GM19099 (cell line): ENCODE measurements around the gene KIF26B.

ENCODE experiments used
- POLR2A ChIP-seq: IDR thresholded peaks from 3 replicates; pipeline ENCODE4 v1.6.1; 2011; ENCODE audit warnings: low read depth; ENCODE audit not compliant: insufficient read length; ENCODE audit errors: extremely low read depth

Gene KIF26B

DNA sequence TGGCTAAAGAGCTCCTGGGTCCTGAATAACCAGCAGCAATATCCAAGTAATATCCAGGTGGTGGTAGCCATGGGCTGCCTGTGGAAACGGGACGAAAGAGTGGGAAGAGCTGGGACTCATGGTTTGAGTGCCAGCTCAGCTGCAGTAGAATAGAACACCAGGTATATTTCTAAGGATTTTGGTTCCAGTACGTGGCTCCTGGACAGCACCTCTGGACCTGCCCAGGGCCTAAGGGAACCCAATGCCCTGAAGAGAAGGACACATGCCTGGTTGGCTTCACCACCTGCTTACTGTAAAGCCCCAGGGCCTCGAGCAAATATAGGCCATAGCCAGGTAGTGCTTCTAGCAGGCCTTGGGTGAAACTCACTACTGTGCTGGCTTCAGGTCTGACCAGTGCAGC, 566.7 kb downstream of the KIF26B start:
- no peak for TF ChIP-seq POLR2A

DNA sequence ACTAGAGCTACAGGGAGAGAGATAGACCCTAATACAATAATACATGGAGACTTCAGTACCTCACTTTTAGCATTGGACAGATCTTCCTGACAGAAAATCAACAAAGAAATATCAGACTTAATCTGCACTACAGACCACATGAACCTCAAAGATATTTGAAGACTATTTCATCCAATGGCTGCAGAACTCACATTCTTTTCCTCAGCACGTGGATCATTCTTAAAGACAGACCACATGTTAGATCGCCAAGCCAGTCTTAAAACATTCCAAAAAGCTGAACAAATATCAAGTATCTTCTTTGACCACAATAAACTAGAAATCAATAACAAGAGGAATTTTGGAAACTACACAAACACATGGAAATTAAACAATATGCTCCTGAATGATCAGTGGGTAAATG, 576.0 kb downstream of the KIF26B start:
- no peak for TF ChIP-seq POLR2A

DNA sequence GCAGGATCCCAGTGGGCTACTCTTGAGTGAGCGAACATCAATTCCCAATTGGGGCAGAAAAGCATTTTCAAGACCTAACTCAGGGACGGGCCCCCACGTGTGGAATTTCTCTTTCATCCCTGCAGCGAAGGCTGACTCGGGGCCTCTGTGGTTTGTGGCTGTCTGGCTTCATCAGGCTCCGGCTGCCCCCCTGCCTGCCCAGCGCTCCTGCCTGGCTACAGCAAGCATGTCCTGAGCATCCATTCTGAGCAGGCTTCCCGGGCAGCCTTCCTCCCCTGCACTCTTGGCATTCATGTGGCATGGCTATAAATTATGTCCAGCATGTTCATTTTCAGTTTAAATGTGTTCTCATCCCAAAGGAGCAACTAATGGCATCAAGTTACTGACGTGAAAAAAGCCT, 588.1 kb downstream of the KIF26B start:
- TF ChIP-seq POLR2A: no peak

DNA sequence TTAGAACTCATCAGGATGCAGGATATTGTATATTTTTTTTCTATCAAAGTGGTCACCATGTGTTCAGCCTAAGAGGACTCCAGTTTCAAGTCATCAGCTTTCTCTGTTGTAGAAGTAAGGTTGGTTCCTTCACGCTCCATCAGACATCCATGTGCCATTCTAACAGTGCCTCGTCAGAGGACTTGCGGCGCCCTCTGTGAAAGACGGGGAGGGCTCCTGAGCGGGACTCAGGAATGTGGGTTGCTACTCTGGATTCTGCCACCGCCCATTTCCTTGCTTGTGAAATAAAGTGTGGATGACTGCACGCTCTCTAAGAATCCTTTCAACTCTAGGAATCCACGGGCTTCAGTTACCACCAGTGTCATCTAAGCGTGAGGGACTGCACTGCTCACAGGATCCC, 593.5 kb downstream of the KIF26B start:
- no peak for TF ChIP-seq POLR2A

DNA sequence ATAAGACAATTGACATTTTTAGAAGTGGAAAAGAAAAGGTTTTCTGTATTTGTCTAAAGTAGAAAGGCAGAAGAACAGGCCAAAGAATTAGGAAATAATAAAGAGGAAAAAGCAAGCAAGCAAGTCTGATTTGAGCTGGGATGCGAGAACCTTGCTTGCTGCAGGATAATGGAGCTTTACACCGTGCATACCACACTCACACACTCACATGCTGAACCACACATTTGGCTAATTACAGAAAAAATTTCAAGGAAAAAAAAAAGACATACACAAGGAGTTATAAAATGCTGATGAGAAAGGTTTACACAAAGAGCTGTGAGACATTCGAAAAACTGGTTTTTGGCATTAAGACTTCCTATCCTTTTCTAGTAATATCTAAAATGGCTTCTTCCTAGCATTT, 593.9 kb downstream of the KIF26B start:
- no peak for TF ChIP-seq POLR2A

DNA sequence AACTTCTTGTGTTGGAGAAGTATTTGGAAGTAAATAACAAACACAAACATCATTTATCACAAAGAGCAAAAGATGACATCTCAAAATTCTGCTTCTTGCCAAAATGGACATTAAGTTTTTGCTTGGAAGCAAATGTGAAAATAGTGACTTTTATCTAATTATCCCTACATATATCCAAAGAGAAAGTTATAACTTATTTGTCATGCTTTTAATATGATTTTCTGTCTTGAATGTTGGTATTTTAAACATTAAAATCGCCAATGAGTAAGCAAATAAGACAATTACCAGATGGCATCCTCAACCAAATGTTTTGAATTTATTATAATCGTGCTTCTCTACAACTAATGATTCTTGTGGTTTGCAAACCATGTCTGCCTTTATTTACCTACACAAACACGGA, 594.3 kb downstream of the KIF26B start:
- no peak for TF ChIP-seq POLR2A

DNA sequence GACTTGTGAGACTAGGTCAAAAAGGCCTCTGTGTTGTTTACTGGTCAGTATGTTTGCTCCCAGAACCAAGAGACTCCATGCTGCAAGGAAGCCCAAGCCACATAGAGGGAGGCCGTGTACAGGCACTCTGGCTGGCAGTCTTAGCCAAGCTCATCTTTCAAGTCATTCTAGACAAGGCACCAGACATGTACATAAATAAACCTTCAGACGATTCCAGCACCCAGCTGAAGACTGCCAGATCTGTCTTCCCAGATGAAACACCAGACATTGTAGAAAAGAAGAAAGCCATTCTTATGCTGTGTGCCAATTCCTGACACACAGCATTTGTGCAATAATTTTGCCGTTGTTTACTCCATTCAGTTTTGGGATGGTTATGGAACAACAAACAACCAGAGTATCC, 595.5 kb downstream of the KIF26B start:
- no peak for TF ChIP-seq POLR2A

DNA sequence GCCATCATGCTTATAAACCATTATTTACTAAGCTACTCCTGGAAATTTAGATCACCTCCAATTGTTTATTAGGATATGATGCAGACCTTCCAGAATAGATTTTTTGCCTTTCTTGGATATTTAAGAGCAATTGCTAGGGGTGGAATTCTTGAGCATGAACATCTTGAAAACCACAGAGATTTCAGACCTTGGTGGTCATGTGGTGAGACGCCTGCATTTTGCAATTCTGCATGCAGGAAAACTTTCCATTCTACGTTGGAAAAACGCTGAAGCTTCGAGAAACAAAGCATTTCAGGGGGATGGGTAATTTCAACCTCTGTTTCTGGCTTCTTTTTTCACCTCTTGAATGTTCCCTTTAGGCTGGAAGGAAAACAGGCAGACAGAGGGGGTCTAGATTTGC, 596.3 kb downstream of the KIF26B start:
- no peak for TF ChIP-seq POLR2A

DNA sequence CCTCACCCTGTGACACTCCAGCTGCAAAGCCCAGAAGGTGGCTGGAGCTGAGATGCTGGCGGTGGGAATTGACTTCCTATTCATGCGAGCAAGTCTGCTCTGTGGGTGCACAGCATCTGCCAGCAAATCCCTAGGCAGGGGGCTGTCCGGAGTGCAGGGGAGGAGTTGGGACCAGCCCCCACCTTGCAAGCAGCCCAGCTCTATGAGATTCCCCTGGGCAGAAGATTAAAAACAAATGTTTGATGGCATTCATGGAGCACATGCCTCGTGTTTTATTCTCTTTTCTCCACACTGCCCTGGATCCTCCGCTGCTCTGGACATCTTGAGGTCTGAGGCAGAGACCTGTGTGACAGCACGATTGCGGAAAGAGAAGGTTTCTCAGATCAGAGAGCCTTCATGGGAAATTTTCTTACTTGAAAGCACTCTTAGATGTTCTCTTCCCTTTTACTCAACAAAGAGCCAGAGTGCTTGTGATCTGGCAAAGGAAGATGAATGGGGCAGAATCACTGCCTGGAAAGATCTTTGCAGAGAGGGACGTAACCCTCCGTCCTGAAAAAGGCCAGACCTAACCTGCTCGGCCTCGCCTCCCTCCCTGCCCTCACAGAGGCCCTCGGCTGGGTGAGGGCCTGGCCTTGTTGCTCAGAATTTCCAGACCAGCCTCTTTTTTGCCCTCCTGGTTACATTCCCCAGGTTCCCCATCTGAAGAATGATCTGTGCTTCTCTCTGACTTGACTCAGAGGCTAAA, 597.1 kb downstream of the KIF26B start:
- no peak for TF ChIP-seq POLR2A

DNA sequence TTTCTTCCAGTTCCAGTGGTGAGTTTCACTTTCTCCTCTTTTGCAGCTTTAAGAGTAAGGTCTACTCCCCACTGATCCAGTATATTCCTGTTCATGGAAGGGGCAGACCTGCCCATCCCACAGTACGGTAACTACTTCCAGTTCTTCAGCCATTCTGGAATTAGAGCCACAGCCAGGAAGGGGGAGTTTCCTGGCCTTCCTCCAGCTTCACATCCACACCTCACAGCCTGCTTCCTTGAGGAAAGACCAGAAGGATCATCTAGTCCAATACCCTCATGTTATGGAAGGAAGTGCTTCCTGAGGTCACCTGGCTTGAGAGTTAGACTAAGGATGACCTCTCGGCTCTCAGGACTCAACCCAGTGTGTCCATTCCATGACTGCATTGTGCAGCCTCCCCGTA, 597.8 kb downstream of the KIF26B start:
- TF ChIP-seq POLR2A: no peak

DNA sequence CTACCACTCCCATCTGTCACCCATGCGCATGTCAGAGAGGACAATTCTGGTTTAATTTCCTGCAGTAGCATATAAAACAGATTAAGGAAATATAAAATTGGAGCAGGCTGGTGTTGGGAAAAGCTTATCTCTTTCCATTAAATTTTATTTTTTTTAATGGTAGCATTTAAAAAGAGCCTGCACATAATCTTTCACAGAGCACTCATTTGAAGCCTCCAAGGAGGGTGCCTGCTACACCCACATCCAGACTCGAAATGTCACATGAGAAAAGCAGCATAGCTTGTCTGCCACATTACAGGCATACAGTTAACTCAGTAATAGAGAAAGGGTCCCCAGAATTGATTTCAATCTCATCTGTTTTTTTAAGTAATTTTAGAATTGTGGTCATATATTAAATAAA, 599.0 kb downstream of the KIF26B start:
- TF ChIP-seq POLR2A: no peak

DNA sequence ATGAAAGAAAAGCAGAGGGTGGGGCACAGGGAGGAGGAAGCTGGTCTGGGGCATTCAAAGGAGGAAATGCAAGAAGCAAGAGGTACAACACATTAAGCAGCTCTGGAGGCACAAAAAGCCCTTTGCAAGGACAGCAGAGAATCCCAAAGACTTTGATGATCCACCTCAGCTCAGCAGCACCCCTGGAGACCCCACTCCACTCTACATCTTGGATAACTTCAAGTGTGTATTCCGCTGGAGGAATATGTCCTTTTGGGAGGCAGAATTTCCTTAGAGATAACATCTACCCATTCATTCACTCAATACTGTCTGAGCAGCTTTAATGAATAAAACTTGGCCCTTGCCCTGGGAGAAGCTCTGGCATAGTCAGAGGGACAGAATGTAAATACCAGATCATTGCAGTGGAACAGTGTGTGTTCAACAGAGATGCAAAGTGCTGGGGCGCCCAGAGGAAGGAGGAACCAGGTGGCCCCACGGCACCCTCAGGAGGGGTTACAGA, 599.7 kb downstream of the KIF26B start:
- no peak for TF ChIP-seq POLR2A
